Fibroblast of lung (primary cell): ENCODE results near the gene ZNF263. TPM values are rescaled to one million over a fixed set of nuclear protein-coding genes. Genes with fewer than 3 reads are reported as not detected.

Experiments used
- DNase-seq, 2 donors: peaks; one replicate each; pipeline versions ENCODE4 v3.0.0 to v3.0.0-alpha.2; 2010; ENCODE audit warnings: low read depth in 2 of 2
- H2AFZ ChIP-seq: 2 replicates; pipeline ENCODE4 v1.5.1; 2012; ENCODE audit warnings: low read length, control low read depth, inconsistent platforms
- H3K27ac ChIP-seq: 2 replicates; pipeline ENCODE4 v1.5.1; 2011; ENCODE audit warnings: low read length, control low read depth; ENCODE audit not compliant: insufficient read depth
- H3K27me3 ChIP-seq: 2 replicates; pipeline ENCODE4 v1.5.1; 2011; ENCODE audit warnings: mild to moderate bottlenecking, low read length; ENCODE audit not compliant: control insufficient read depth, insufficient read depth
- H3K36me3 ChIP-seq: 2 replicates; pipeline ENCODE4 v1.5.1; 2011; ENCODE audit warnings: low read length; ENCODE audit not compliant: control insufficient read depth, insufficient read depth
- H3K4me1 ChIP-seq: 2 replicates; pipeline ENCODE4 v1.5.1; 2011; ENCODE audit warnings: low read length; ENCODE audit not compliant: control insufficient read depth, insufficient read depth; ENCODE audit errors: extremely low read depth
- H3K4me2 ChIP-seq: 2 replicates; pipeline ENCODE4 v1.5.1; 2011; ENCODE audit warnings: low read length, control low read depth; ENCODE audit not compliant: insufficient read depth; ENCODE audit errors: extremely low read depth
- H3K4me3 ChIP-seq, 4 experiments: fragments of 200-600 bp in 1 of 4; sonication (generic) in 1 of 4; replicated peaks in 1 of 4; 2 replicates each; pipeline ENCODE4 v1.5.1; 2011 to 2016; ENCODE audit warnings: low read length in 4 of 4, low read depth in 3 of 4, mild to moderate bottlenecking in 3 of 4, control low read depth in 2 of 4, inconsistent platforms in 1 of 4, mixed read lengths in 1 of 4; ENCODE audit not compliant: insufficient read depth in 1 of 4; ENCODE audit errors: control extremely low read depth in 1 of 4
- H3K79me2 ChIP-seq: 2 replicates; pipeline ENCODE4 v1.5.1; 2012; ENCODE audit warnings: mild to moderate bottlenecking, low read length, inconsistent platforms; ENCODE audit not compliant: control insufficient read depth, insufficient read depth
- H3K9ac ChIP-seq: 2 replicates; pipeline ENCODE4 v1.5.1; 2011; ENCODE audit warnings: mild to moderate bottlenecking, low read length, control low read depth; ENCODE audit not compliant: insufficient read depth
- H3K9me3 ChIP-seq: 2 replicates; pipeline ENCODE4 v1.5.1; 2012; ENCODE audit warnings: low read depth, low read length; ENCODE audit not compliant: control insufficient read depth, insufficient read depth
- H4K20me1 ChIP-seq: 2 replicates; pipeline ENCODE4 v1.5.1; 2011; ENCODE audit warnings: low read length; ENCODE audit not compliant: control insufficient read depth, insufficient read depth; ENCODE audit errors: extremely low read depth
- CTCF ChIP-seq, 2 donors: IDR thresholded peaks in 1 of 2; conservative IDR thresholded peaks in 1 of 2; 1 replicate in 1 of 2; 2 replicates in 1 of 2; pipeline ENCODE4 v1.5.1; 2011 to 2012; ENCODE audit warnings: low read length in 2 of 2, control low read depth in 1 of 2, inconsistent platforms in 1 of 2, low read depth in 1 of 2, mild to moderate bottlenecking in 1 of 2
- EZH2 ChIP-seq: IDR thresholded peaks from 2 replicates; pipeline ENCODE4 v1.5.1; 2012; ENCODE audit warnings: low read length, control low read depth, mild to moderate bottlenecking; ENCODE audit errors: missing control alignments
- polyA minus RNA-seq: library from RNA; depleted of rRNA, polyadenylated mRNA; stranded (reverse); fragments of >200 nt; gene quantifications from 2 replicates; pipeline ENCODE4 v1.2.3, GENCODE V29; 2011; ENCODE audit warnings: low replicate concordance
- polyA plus RNA-seq, 2 donors: library from polyadenylated mRNA; depleted of rRNA in 1 of 2; stranded (reverse) in 1 of 2; unstranded in 1 of 2; fragments of >200 nt; gene quantifications; 2 replicates each; pipeline ENCODE4 v1.2.1, GENCODE V29; 2011 to 2012; ENCODE audit warnings: missing spikeins in 1 of 2
- total RNA-seq: library from RNA; depleted of rRNA; stranded (reverse); fragments of >200 nt; gene quantifications from 2 replicates; pipeline ENCODE4 v1.2.1, GENCODE V29; 2014

Gene ZNF263
- total RNA-seq (37.3 and 47.5 TPM in 2 replicates), polyA plus RNA-seq (9.9 and 11.1 TPM in 2 replicates), polyA minus RNA-seq (7.6 and 20.8 TPM in 2 replicates)
- polyA plus RNA-seq (2012) = 16.2 and 19.3 TPM in 2 replicates

GRCh38 chr16:3282730-3283542 lies at the start of gene ZNF263:
Gene ZNF263 (plus strand): TSS chr16:3283491. CDS start chr16:3283819, 328 bp downstream.
- peak within 1 kb of the TSS; percentile 98 for H3K27ac ChIP-seq
- peaks cover 5% of the 10 kb centered on the region for H3K36me3 ChIP-seq
- peak within 1 kb of the TSS; percentile 96 for H3K9ac ChIP-seq
- H3K4me3 ChIP-seq = peak within 1 kb of the TSS; percentile 79 to 95 (median 90)
- H3K79me2 ChIP-seq = peaks cover 34% of the 10 kb centered on the region
- H3K4me1 ChIP-seq = peaks cover 2% of the 10 kb centered on the region
- no peaks in the 10 kb centered on the region for H3K27me3 ChIP-seq
- H2AFZ ChIP-seq = peak within 1 kb of the TSS; percentile 98
- no peaks in the 10 kb centered on the region for H3K9me3 ChIP-seq
- peak within 1 kb of the TSS; percentile 100 for H3K4me2 ChIP-seq
- TF ChIP-seq EZH2 (no peak), CTCF (conservative IDR thresholded peaks at IDR 0.05 in 1 of 2, IDR thresholded peaks at IDR 0.05 in 1 of 2; ENCODE audit: low read depth in 1 of 2, low read length in 2 of 2) (no peak)
- H4K20me1 ChIP-seq = no peaks in the 10 kb centered on the region
- DNase-seq = peak; percentile 98 to 99

- DNase-seq = no peak
Observed at GRCh38 chr16:3234543-3234856, 48.8 kb upstream of the ZNF263 start.

More at GRCh38 chr16:3234543-3234856, 48.8 kb upstream of the ZNF263 start:
- Histone ChIP-seq H3K4me2 (peak overlapping the region; percentile 94), H4K20me1 (no peaks in the 10 kb centered on the region), H3K27ac (peak overlapping the region; percentile 99), H3K27me3 (no peaks in the 10 kb centered on the region), H2AFZ (peak overlapping the region; percentile 100), H3K36me3 (peaks cover 6% of the 10 kb centered on the region), H3K79me2 (peaks cover 13% of the 10 kb centered on the region), H3K9ac (peak overlapping the region; percentile 93), H3K4me3 (peak overlapping the region; percentile 72 to 99 (median 88)), H3K4me1 (no peaks in the 10 kb centered on the region), H3K9me3 (no peaks in the 10 kb centered on the region)
- TF ChIP-seq EZH2 (no peak), CTCF (conservative IDR thresholded peaks at IDR 0.05 in 1 of 2, IDR thresholded peaks at IDR 0.05 in 1 of 2; ENCODE audit: low read depth in 1 of 2, low read length in 2 of 2) (no peak)
